A549 (cell line): ENCODE data around the gene CCDC47. TPM values are rescaled to one million over a fixed set of nuclear protein-coding genes. Genes with fewer than 3 reads are reported as not detected.

Experiments used
- ATAC-seq, 2 experiments: fragments of 200-7000 bp in 1 of 2; fragments of >200 bp in 1 of 2; cut with Nextera tagmentation in 1 of 2; cut with Tn5 transposase in 1 of 2; 3 replicates each; pipeline versions ENCODE4 v1.8.0 to v1.9.1; 2018 to 2020; ENCODE audit warnings: mild to moderate bottlenecking in 1 of 2, moderate library complexity in 1 of 2
- CTCF ChIA-PET: fragments of 300-600 bp; sonication (Branson Sonifier 250); formaldehyde crosslinking; extraction: SDS; loops from one replicate; lab custom pipeline; 2021; ENCODE audit warnings: antibody characterized with exemption, inconsistent platforms; lab: Yijun Ruan, JAX
- POLR2A ChIA-PET: fragments of 350-600 bp; formaldehyde crosslinking; extraction: SDS; loops from one replicate; lab custom pipeline; 2021; ENCODE audit warnings: antibody characterized with exemption, inconsistent platforms; lab: Yijun Ruan, JAX
- DNase-seq, 2 experiments: peaks; one replicate each; pipeline versions ENCODE4 v3.0.0 to v3.0.0-alpha.2; 2011 to 2016; ENCODE audit warnings: low read depth in 1 of 2, low spot score in 1 of 2
- FAIRE-seq: peaks from 2 replicates; lab custom pipeline; 2011; peaks lifted over from hg19 to GRCh38; lab: Jason Lieb, UNC
- H3K27ac ChIP-seq, 2 experiments: fragments of >200 bp; sonication (Bioruptor Twin); formaldehyde crosslinking; 3 replicates each; pipeline ENCODE4 v1.5.1; 2016 to 2017
- H3K4me1 ChIP-seq: fragments of >200 bp; sonication (Bioruptor Twin); formaldehyde crosslinking; 3 replicates; pipeline ENCODE4 v1.6.1; 2016
- H3K4me2 ChIP-seq: fragments of >200 bp; sonication (Bioruptor Twin); formaldehyde crosslinking; 3 replicates; pipeline ENCODE4 v1.6.1; 2016
- H3K4me3 ChIP-seq: fragments of >200 bp; sonication (Bioruptor Twin); formaldehyde crosslinking; 3 replicates; pipeline ENCODE4 v1.5.1; 2016
- H3K9me3 ChIP-seq: fragments of >200 bp; sonication (Bioruptor Twin); formaldehyde crosslinking; 3 replicates; pipeline ENCODE4 v1.6.1; 2016
- BHLHE40 ChIP-seq: IDR thresholded peaks from 2 replicates; pipeline ENCODE4 v1.6.1; 2012; ENCODE audit warnings: low read depth, low read length, inconsistent platforms
- CBX2 ChIP-seq: fragments of 200-600 bp; sonication (generic); IDR thresholded peaks from 2 replicates; pipeline ENCODE4 v1.6.1; 2016; ENCODE audit warnings: low read depth, mild to moderate bottlenecking, borderline replicate concordance
- CBX8 ChIP-seq: fragments of 200-600 bp; sonication (generic); IDR thresholded peaks from 2 replicates; pipeline ENCODE4 v1.6.1; 2016
- CEBPB ChIP-seq, 2 experiments: fragments of >200 bp in 1 of 2; sonication (Bioruptor Twin) in 1 of 2; formaldehyde crosslinking in 1 of 2; IDR thresholded peaks; 2 replicates each; pipeline ENCODE4 v1.6.1; 2012 to 2016
- CHD2 ChIP-seq: fragments of 150-350 bp; IDR thresholded peaks from 2 replicates; pipeline ENCODE4 v1.6.1; 2014; ENCODE audit warnings: low read length; ENCODE audit not compliant: partially characterized antibody
- EHMT2 ChIP-seq: fragments of 200-600 bp; sonication (generic); IDR thresholded peaks from 2 replicates; pipeline ENCODE4 v1.6.1; 2016; ENCODE audit warnings: antibody characterized with exemption, low read depth, mild to moderate bottlenecking, moderate library complexity
- ESRRA ChIP-seq: fragments of 150-350 bp; IDR thresholded peaks from 2 replicates; pipeline ENCODE4 v1.6.1; 2014; ENCODE audit warnings: mild to moderate bottlenecking, low read length, borderline replicate concordance
- FOXS1 ChIP-seq: fragments of 250-450 bp; sonication (Bioruptor Pico); IDR thresholded peaks from 2 replicates; pipeline ENCODE4 v1.5.0; 2020; ENCODE audit warnings: mild to moderate bottlenecking, moderate library complexity
- HDAC2 ChIP-seq: fragments of 200-600 bp; sonication (generic); IDR thresholded peaks from 2 replicates; pipeline ENCODE4 v1.6.1; 2016
- HOXB5 ChIP-seq: fragments of 250-450 bp; sonication (Bioruptor Pico); IDR thresholded peaks from 2 replicates; pipeline ENCODE4 v1.5.0; 2020; ENCODE audit warnings: mild to moderate bottlenecking, moderate library complexity
- MAFK ChIP-seq: fragments of 450-650 bp; IDR thresholded peaks from 2 replicates; pipeline ENCODE4 v1.6.1; 2014; ENCODE audit not compliant: partially characterized antibody
- MYC ChIP-seq: IDR thresholded peaks from 2 replicates; pipeline ENCODE4 v1.6.1; 2012; ENCODE audit warnings: mild to moderate bottlenecking, inconsistent platforms, low read length, improper control_type of control experiment, borderline replicate concordance
- NFE2L2 ChIP-seq: fragments of 150-350 bp; conservative IDR thresholded peaks from 2 replicates; pipeline ENCODE4 v1.6.1; 2014; ENCODE audit warnings: low read length
- NPAS2 ChIP-seq: fragments of 250-450 bp; sonication (Bioruptor Pico); IDR thresholded peaks from 2 replicates; pipeline ENCODE4 v1.8.0; 2022; ENCODE audit warnings: mild to moderate bottlenecking, moderate library complexity, borderline replicate concordance
- RCOR1 ChIP-seq: fragments of 150-350 bp; IDR thresholded peaks from 2 replicates; pipeline ENCODE4 v1.6.1; 2014; ENCODE audit warnings: antibody characterized with exemption, low read length, low read depth
- RNF2 ChIP-seq: fragments of 200-600 bp; sonication (generic); IDR thresholded peaks from 2 replicates; pipeline ENCODE4 v1.6.1; 2016; ENCODE audit warnings: low read depth, mild to moderate bottlenecking, antibody characterized with exemption, moderate library complexity, borderline replicate concordance
- SMC3 ChIP-seq: fragments of >200 bp; sonication (Bioruptor Twin); formaldehyde crosslinking; IDR thresholded peaks from 3 replicates; pipeline ENCODE4 v1.6.1; 2018; ENCODE audit warnings: inconsistent platforms
- TP53 ChIP-seq: fragments of 250-450 bp; sonication (Bioruptor Pico); IDR thresholded peaks from 2 replicates; pipeline ENCODE4 v1.5.0; 2021; ENCODE audit warnings: mild to moderate bottlenecking, moderate library complexity
- ZFP36 ChIP-seq: fragments of 450-650 bp; IDR thresholded peaks from 2 replicates; pipeline ENCODE4 v1.6.1; 2014; ENCODE audit warnings: borderline replicate concordance; ENCODE audit not compliant: partially characterized antibody
- ZSCAN20 ChIP-seq: fragments of 250-450 bp; sonication (Bioruptor Pico); IDR thresholded peaks from 2 replicates; pipeline ENCODE4 v1.8.0; 2022; ENCODE audit warnings: mild to moderate bottlenecking, moderate library complexity
- WGBS: methylation state at CpG from one replicate; pipeline ENCODE4 v1.1.6; 2017; ENCODE audit errors: missing lambda C conversion rate; 5-methylcytosine and 5-hydroxymethylcytosine counted together
- polyA plus RNA-seq, 4 experiments: library from polyadenylated mRNA; depleted of rRNA in 3 of 4; stranded (reverse); fragments of >200 nt; fragmentation: RNase III in 1 of 4; extraction: RNeasy Plus Mini Kit Qiagen cat#74134 plus additional on column Dnase treatment in 1 of 4; gene quantifications; 2 replicates in 3 of 4; 3 replicates in 1 of 4; pipeline ENCODE4 v1.2.3, GENCODE V29; 2011 to 2017
- TF ChIP-seq, protein P1 (sequence below): IDR thresholded peaks from 2 replicates; pipeline ENCODE4 v1.6.1; 2012
- TF ChIP-seq, protein P2 (sequence below): fragments of 150-350 bp; IDR thresholded peaks from 2 replicates; pipeline ENCODE4 v1.6.1; 2014; ENCODE audit warnings: low read depth, mild to moderate bottlenecking, low read length
- TF ChIP-seq, protein P3 (sequence below): fragments of >200 bp; sonication (Bioruptor Twin); formaldehyde crosslinking; IDR thresholded peaks from 3 replicates; pipeline ENCODE4 v1.6.1; 2016

The CCDC47 gene
- polyA plus RNA-seq, 2 of the 4 experiments (the other 2 are of a cell fraction), result 141 to 163 TPM

DNA sequence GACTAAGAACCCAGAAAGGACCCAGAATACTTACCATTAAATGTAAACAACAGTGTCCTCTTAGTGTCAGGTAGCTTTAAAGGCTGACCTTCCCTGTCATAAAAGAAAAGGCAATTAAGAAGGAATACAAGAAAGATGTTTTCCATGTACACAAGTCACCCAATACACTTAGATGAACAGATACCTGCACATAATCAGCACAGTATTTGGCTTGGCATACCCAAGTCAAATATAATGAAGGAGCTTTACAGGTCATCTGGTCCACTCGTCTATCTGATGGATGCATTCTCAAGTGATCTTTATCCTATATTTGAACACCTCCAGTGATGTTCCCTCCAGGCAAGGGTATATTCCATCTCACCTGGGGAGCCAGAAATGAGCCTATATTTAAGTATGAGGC, 20.7 kb downstream of the CCDC47 start:
- no peaks in the 10 kb centered on the region for H3K9me3 ChIP-seq
- ATAC-seq (no peak), FAIRE-seq (no peak), DNase-seq (no peak)
- no peak overlapping the region for H3K4me2 ChIP-seq
- WGBS, result 86% methylated on average over 1 of the region's 1 CpG
- ChIA-PET CTCF (interaction anchor here (1.2 kb wide), 1 partner anchor 20 kb away, joined by 3 read pairs; the partner anchor contains the start of gene CCDC47), POLR2A (no interaction called here)
- TF ChIP-seq SMC3, result no peak
- TF ChIP-seq ZFP36, result no peak
- TF ChIP-seq ESRRA, result no peak
- TF ChIP-seq HDAC2, result no peak
- TF ChIP-seq ZSCAN20, result no peak
- no peak for TF ChIP-seq CBX2
- TF ChIP-seq TP53, result no peak
- TF ChIP-seq NPAS2, result no peak
- TF ChIP-seq, protein P1, sequence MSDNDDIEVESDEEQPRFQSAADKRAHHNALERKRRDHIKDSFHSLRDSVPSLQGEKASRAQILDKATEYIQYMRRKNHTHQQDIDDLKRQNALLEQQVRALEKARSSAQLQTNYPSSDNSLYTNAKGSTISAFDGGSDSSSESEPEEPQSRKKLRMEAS, result no peak
- no peak for TF ChIP-seq EHMT2
- no peak for TF ChIP-seq RCOR1
- TF ChIP-seq BHLHE40, result no peak
- TF ChIP-seq HOXB5, result no peak
- no peak for TF ChIP-seq FOXS1 (CRISPR knock-in tag)
- no peak for TF ChIP-seq MAFK
- no peaks in the 10 kb centered on the region for H3K4me1 ChIP-seq
- no peak overlapping the region for H3K27ac ChIP-seq
- no peak overlapping the region for H3K4me3 ChIP-seq

DNA sequence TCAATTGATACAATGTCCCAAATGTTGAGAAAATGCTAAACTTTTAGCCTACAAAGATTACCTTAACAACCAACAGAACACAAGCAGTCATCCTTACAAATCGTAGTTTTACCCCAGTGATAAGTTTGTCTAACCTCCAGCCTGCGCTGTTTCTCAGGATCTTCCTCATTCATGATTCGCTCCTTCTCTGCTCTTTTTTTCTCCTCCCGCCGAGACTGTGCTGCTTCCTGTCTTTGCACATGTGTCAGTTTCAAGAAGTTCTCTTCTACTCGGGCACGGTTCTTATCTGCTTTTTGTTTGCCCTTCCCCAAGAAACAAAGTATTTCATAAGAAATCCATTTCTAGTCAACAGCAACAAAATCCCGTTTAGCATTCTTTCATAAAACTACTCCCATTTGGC, 21.6 kb downstream of the CCDC47 start:
- H3K4me2 ChIP-seq, result no peak overlapping the region
- no peak overlapping the region for H3K4me3 ChIP-seq
- FAIRE-seq (no peak), DNase-seq (no peak), ATAC-seq (no peak)
- H3K27ac ChIP-seq, result no peak overlapping the region
- no peaks in the 10 kb centered on the region for H3K9me3 ChIP-seq
- 92% methylated on average over 8 of the region's 8 CpGs for WGBS
- CTCF ChIA-PET, result interaction anchor here (0.5 kb wide), 1 partner anchor 36 kb away, joined by 3 read pairs; no protein-coding TSS in a partner anchor
- POLR2A ChIA-PET, result interaction anchor here (0.6 to 2.0 kb wide), 2 partner anchors 22 to 323 kb away, joined by 5 to 13 read pairs; partner anchors contain the start of genes CCDC47 and DDX42
- no peaks in the 10 kb centered on the region for H3K4me1 ChIP-seq
- TF ChIP-seq CEBPB (IDR thresholded peaks at IDR 0.05) (no peak), MAFK (no peak), MYC (no peak), NFE2L2 (no peak), CHD2 (no peak), RNF2 (no peak), ESRRA (no peak), CBX8 (no peak)
- TF ChIP-seq, protein P2, sequence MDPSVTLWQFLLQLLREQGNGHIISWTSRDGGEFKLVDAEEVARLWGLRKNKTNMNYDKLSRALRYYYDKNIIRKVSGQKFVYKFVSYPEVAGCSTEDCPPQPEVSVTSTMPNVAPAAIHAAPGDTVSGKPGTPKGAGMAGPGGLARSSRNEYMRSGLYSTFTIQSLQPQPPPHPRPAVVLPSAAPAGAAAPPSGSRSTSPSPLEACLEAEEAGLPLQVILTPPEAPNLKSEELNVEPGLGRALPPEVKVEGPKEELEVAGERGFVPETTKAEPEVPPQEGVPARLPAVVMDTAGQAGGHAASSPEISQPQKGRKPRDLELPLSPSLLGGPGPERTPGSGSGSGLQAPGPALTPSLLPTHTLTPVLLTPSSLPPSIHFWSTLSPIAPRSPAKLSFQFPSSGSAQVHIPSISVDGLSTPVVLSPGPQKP, result no peak
- TF ChIP-seq, protein P3, sequence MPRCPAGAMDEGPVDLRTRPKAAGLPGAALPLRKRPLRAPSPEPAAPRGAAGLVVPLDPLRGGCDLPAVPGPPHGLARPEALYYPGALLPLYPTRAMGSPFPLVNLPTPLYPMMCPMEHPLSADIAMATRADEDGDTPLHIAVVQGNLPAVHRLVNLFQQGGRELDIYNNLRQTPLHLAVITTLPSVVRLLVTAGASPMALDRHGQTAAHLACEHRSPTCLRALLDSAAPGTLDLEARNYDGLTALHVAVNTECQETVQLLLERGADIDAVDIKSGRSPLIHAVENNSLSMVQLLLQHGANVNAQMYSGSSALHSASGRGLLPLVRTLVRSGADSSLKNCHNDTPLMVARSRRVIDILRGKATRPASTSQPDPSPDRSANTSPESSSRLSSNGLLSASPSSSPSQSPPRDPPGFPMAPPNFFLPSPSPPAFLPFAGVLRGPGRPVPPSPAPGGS, result no peak
- TF ChIP-seq, all 56 proteins: peak for 0
